HG03060 (cell line): ENCODE data around the gene TGFA.

Source experiments
- ATAC-seq: cut with Tn5 transposase; IDR thresholded peaks from one replicate; pipeline ENCODE4 v1.9.1; 2021; ENCODE audit warnings: low read depth, moderate number of reproducible peaks; ENCODE audit not compliant: unreplicated experiment

Gene TGFA

DNA sequence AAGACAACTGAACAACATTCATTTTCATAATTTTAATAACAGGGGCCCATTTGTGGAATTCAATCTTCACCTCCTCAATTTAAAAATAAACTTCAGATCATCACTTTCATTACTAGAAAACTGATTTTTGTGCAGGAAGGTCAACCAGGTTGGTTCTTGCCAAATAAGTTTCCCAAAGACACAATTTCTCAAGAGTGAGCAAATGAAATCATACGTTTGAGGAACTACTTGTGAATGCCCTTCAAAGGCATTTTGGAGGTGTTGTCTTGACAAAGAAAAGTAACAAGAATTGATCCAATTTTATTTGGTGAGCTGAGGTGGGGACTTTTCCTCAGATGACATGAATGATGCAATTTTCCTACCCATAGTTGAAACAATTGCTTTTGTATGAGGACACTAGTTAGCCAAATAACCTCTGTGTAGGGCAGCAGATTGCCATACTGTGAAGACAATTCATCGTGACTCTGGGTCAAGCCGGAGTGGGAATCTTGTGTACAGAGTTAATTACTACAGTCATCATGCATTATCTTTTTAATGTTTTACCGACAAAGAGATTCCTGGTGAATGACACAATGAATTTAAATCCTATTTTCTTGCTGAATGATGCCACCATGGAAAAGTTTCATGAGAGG, 121.8 kb downstream of the TGFA start:
- ATAC-seq: no peak

DNA sequence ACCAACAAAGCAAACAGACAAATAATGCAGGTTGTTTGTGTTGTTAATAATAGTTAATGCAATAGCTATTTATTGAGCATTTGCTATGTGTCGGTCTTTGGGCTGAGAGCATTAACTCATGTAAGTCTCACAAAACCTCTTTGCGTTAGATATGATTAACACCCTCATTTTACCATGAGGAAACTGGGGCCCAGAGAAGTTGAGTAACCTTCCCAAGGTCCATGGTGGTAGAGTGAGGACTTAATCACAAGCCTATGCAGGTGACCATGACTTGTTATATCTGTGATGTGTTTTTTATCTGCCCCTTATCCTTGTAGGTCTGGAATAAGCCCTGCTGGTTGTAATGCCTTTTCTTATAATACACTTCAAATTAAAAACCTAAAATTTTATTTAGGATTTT, 127.3 kb downstream of the TGFA start:
- no peak for ATAC-seq

DNA sequence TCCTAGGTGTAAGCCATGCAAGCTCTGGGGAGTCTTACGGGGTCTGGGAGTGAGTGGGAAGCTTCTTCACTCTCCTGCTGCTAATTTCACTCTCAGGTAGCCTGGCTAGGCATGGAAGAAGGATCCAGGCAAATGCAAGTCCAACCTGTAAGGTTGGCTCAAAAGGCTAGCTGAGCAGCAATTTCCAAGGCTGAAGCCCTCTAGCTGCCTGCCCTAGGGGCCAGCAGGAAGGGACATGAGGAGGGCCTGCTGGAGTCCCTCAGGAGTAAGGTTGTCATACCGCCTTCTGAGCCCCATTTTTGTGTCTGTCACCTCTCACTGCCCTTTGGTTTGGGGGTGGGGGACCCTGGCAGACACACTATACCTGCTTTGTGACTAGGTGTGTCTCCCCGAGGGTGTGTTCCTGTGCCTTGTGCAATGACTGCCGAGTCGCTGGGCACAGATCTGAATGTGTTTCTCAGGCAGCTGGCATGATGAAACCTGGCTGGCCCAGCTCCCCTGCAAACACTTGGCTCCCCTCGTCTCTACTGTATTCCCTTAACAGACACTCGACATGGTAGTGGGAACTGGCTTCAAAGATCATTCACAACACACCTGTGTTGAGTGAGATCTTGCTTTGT, 127.8 kb downstream of the TGFA start:
- ATAC-seq: no peak

DNA sequence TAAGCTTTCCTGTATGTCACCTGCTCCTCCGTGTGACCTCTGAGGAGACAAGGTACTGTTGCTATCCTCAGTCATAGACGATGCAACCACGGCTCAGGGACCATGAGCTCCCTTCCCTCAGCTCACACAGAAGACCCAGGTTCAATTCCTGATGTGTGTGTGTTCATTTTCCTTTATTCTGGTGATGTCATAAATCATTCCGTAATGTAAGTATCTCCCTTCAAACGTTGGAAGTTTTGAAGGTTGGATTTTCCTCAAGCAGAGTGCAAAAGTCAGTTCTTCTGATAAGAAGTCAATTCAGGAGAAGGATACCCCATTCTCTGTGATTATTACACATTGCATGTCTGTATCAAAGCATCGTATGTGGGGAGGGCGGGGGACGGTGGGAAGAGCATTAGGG, 132.9 kb downstream of the TGFA start:
- no peak for ATAC-seq

DNA sequence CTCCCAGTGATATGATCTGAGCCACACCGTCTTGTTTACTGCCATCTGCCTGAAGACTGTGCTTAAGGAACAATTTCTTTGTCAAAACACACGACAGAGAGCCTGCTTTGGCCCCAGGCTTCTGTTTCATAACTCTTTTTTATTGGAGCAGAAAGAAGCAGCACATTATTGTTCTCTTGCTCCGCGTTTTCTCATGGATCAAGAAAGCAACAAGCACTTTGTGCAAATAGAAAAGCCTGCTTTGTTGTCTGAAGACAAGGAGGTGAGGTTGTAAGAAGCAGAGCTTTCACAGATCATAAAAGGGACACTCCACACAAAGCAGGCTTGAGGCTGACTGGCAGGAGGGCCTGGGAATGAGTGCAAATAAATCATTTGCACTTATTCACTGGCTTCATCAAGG, 133.5 kb downstream of the TGFA start:
- ATAC-seq: no peak

DNA sequence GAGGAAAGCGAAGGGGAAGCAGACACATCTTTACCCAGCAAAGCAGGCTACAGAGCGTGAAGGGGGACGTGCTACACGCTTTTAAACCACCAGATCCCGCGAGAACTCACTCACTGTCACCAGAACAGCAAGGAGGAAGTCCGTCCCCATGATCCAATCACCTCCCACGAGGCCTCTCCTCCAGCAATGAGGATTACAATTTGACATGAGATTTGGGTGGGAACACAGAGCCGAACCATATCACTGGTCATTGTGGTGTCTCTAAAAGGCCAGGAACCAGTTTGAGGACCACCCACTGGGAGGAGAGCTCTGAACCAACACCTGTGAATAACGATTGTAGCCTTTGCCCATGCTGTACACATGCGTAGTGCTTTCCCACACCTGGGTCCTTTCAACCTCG, 135.1 kb downstream of the TGFA start:
- ATAC-seq: no peak

DNA sequence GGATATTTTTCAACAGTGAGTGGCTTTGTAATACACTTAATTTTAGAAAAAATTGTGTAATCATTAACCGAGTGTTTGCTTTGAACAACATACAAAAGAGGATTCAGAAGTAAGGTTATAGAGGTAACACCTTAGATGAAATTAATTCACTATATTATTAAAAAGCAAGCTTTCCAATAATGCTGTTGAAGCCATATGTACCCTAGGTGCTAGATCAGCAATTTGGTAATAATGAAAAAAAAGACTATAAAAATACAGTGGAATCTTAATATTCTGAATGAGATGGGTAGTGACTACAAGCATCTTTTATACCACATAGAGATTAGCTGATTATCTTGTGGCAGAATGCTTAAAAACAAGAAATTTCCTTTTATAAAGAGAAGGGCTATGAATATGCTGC, 136.6 kb downstream of the TGFA start:
- no peak for ATAC-seq

DNA sequence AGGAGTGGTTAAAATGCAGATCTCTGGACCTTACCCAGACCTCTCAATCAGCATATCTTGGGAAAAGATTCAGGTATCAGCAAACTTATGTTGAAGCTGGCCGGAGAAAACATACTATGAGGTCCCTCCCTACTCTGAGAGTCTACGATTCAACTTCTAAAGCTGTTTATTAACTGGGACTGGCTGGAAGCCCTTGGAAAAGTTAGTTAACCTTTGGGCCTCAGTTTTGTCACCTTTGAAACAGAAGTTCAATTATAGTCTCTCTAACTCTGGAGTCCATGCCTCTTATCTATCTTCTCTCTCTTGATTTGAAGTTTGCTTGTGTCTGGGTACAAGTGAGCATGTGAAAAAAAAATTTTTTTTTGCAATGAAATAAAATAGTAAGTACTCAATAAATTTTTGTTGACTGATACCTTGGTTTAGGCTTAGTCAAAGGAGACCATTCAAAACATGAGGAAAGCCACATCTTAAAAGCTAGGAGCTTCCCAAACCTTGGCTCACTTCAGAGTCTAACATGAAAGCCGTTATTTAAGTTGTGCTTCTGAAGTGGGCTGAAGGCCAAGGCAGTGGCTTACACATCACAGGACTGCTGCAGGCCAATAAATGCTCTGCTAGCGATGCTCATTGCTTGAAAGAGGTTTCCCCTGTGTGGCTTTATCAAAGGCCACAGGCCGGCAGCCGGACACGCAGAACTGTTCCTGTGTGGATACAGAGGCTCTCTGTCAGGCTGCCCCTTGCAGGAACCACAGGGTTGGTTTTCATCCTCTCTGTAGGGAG, 141.1 kb downstream of the TGFA start:
- no peak for ATAC-seq

DNA sequence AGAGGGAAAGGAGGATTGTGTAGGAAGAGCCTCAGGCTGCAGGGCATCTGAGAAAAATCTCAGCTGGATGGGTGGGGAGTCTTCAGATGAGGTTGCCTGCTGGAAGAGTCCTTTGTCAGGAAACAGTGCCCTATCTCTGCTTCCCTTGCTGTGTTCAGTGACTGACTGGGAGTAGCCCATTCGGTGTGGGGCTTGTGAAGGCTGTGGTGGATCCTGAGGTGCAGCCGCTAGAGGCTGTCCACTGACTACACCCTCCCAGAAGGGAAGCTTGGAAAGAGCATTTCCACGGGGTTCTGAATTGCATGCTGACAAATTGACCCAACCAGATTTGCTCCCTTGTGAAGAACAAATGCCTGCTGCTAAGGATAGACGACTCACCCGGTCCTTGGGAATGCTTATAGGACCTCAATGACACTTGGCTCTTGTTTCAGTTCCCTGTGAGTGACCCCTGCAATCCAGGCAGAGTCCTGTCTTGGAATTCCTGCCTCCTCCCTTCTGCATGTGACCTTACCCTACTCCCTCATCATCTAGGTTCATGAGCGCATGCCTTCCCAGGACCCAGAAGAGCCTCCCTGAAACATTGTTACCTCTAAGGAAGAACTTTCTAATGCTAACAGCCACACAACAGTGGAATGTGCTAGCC, 142.0 kb downstream of the TGFA start:
- no peak for ATAC-seq

DNA sequence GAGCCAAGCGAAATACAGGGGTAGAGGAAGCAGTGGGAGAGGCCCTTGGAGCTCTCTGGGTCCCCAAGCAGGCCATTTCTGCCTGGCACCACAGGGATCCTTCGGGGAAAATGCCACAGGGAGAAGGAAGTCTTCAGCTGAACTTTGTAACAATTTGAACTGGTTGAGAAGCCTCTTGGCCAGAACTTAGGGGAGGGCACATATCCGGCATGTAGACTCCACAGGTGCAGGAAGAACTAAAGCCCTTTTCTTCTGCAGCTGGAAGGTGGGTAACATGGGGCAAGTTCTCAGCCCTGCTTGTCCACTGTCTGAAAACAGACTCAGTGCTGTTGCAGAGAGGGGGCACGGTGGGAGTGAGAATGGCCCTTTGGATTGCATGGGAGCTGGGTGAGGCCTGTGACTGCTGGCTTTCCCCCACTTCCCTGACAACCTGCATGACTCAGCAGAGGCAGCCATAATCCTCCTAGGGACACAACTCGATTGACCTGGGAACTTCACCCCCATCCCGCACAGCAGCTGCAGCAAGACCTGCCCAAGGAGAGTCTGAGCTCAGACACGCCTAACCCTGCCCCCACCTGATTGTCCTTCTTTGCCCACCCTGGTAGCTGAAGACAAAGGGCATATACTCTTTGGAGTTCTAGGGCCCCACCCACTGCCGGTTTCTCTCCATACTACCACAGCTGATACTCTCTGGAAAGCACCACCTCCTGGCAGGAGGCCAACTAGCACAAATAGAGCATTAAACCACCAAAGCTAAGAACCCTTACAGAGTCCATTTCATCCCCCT, 150.2 kb downstream of the TGFA start:
- no peak for ATAC-seq

DNA sequence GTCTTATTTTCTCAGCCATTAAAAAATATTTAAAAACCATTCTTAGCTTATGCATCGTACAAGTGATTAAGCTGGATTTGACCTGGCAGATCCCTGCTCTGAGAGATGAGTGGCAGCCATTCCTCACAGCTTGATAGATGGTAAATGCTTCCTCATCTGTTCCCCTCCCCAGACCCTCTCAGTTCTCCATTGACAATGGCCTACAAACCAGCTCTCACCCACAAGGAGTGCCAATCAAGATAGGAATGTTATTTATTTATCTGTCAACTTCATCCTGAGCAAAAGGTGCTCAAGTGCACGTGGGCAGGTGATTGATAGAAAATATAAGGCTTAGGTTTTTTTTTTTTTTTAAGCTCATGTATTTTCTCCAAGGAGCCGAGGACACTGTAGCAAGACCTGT, 153.1 kb downstream of the TGFA start:
- ATAC-seq: no peak

DNA sequence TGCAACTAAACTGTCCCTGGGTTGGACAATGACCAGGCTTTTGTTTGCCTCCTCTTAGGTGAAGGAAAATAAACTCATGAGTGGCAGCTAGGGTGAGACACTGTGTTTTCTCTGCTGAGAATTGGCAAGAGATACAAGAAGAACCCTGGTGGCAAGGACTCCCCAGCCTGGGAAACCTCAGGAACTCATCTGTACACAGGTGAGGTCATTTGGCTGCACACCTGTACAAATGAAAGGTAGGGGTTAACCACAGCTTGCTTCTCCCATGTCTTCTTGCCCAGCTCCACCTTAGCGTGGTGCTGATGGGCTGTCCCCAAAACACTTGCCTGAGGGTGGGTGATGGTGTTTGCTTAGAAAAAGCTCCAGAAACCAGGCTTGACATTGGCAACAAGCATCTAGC, 154.6 kb downstream of the TGFA start:
- no peak for ATAC-seq
